Caco-2 (cell line): ENCODE results near the gene SLC6A20. TPM values are rescaled to one million over a fixed set of nuclear protein-coding genes. Genes with fewer than 3 reads are reported as not detected.

Source experiments
- BruUV-seq: library from RNA; stranded (reverse); fragments of 400-500 nt; replicated peaks from 2 replicates; lab custom pipeline; 2021; lab: Mats Ljungman, UMichigan
- CTCF ChIA-PET: fragments of 300-600 bp; sonication (Branson Sonifier 250); formaldehyde crosslinking; loops from one replicate; lab custom pipeline; 2022; ENCODE audit warnings: antibody characterized with exemption; lab: Charles Lee
- POLR2A ChIA-PET: fragments of 300-600 bp; sonication (Branson Sonifier 250); formaldehyde crosslinking; loops from one replicate; lab custom pipeline; 2022; ENCODE audit warnings: antibody characterized with exemption; lab: Charles Lee
- DNase-seq, 2 experiments: peaks; one replicate each; pipeline versions ENCODE4 v3.0.0 to v3.0.0-alpha.2; 2020 to 2022
- H3K27me3 ChIP-seq: replicated peaks from 2 replicates; pipeline ENCODE4 v1.6.0; 2011; ENCODE audit warnings: low read length; ENCODE audit not compliant: control insufficient read depth, insufficient read depth
- H3K36me3 ChIP-seq: 2 replicates; pipeline ENCODE4 v1.5.1; 2011; ENCODE audit warnings: low read length; ENCODE audit not compliant: control insufficient read depth, insufficient read depth
- H3K4me1 ChIP-seq: fragments of 250-450 bp; sonication (Bioruptor Pico); 2 replicates; pipeline ENCODE4 v1.5.1; 2020; ENCODE audit warnings: mild to moderate bottlenecking
- H3K4me3 ChIP-seq: 2 replicates; pipeline ENCODE4 v1.5.1; 2011; ENCODE audit warnings: low read depth, mild to moderate bottlenecking, control low read depth, low read length
- H3K9me3 ChIP-seq: fragments of 250-450 bp; sonication (Bioruptor Pico); 2 replicates; pipeline ENCODE4 v1.5.1; 2020; ENCODE audit warnings: mild to moderate bottlenecking, moderate library complexity
- H3K27ac Mint-ChIP-seq: one replicate; pipeline ENCODE4 v1.8.0; 2022; ENCODE audit warnings: mixed read lengths; ENCODE audit not compliant: unreplicated experiment
- H3K27me3 Mint-ChIP-seq: one replicate; pipeline ENCODE4 v1.8.0; 2022; ENCODE audit warnings: mixed read lengths; ENCODE audit not compliant: insufficient read depth, unreplicated experiment
- H3K36me3 Mint-ChIP-seq: one replicate; pipeline ENCODE4 v1.8.0; 2022; ENCODE audit warnings: mild to moderate bottlenecking, mixed read lengths; ENCODE audit not compliant: insufficient read depth, unreplicated experiment
- H3K4me1 Mint-ChIP-seq: one replicate; pipeline ENCODE4 v1.8.0; 2022; ENCODE audit warnings: low read depth, mixed read lengths; ENCODE audit not compliant: unreplicated experiment
- H3K4me3 Mint-ChIP-seq: one replicate; pipeline ENCODE4 v1.8.0; 2022; ENCODE audit warnings: mild to moderate bottlenecking, moderate library complexity, mixed read lengths; ENCODE audit not compliant: unreplicated experiment
- H3K9me3 Mint-ChIP-seq: one replicate; pipeline ENCODE4 v1.8.0; 2022; ENCODE audit warnings: mixed read lengths; ENCODE audit not compliant: unreplicated experiment
- intact Hi-C: fragments of 100-400 bp; cut with micrococcal nuclease; formaldehyde crosslinking; loops from one replicate; pipeline ENCODE4 v1.10.0; 2022; ENCODE audit not compliant: unreplicated experiment
- total RNA-seq: library from RNA; stranded (reverse); gene quantifications from 2 replicates; pipeline ENCODE4 v1.2.3, GENCODE V29; 2022
- TF ChIP-seq, protein P1 (sequence below), 2 experiments: fragments of 200-600 bp in 1 of 2; IDR thresholded peaks; 1 replicate in 1 of 2; 2 replicates in 1 of 2; pipeline versions ENCODE4 v1.5.1 to v1.8.0; 2011 to 2022; ENCODE audit warnings: antibody characterized with exemption in 1 of 2, control low read depth in 1 of 2, inconsistent platforms in 1 of 2, low read depth in 1 of 2, low read length in 1 of 2, mild to moderate bottlenecking in 1 of 2, moderate library complexity in 1 of 2; ENCODE audit not compliant: insufficient read depth in 1 of 2, severe bottlenecking in 1 of 2, unreplicated experiment in 1 of 2

SLC6A20 gene
- total RNA-seq, 1 experiment from 2014 or later = 0.39 TPM

- no peaks in the 10 kb centered on the region for H3K4me1 ChIP-seq
- no TSS peak for BruUV-seq
- CTCF ChIA-PET = interaction anchor here (0.8 kb wide), 1 partner anchor 66 kb away, joined by 3 read pairs; no protein-coding TSS in a partner anchor
- H3K27me3 Mint-ChIP-seq = no peaks in the 10 kb centered on the region
- H3K4me1 Mint-ChIP-seq = no peaks in the 10 kb centered on the region
- POLR2A ChIA-PET = no interaction called here
- TF ChIP-seq, protein P1, sequence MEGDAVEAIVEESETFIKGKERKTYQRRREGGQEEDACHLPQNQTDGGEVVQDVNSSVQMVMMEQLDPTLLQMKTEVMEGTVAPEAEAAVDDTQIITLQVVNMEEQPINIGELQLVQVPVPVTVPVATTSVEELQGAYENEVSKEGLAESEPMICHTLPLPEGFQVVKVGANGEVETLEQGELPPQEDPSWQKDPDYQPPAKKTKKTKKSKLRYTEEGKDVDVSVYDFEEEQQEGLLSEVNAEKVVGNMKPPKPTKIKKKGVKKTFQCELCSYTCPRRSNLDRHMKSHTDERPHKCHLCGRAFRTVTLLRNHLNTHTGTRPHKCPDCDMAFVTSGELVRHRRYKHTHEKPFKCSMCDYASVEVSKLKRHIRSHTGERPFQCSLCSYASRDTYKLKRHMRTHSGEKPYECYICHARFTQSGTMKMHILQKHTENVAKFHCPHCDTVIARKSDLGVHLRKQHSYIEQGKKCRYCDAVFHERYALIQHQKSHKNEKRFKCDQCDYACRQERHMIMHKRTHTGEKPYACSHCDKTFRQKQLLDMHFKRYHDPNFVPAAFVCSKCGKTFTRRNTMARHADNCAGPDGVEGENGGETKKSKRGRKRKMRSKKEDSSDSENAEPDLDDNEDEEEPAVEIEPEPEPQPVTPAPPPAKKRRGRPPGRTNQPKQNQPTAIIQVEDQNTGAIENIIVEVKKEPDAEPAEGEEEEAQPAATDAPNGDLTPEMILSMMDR (IDR thresholded peaks at IDR 0.05; ENCODE audit: insufficient read depth in 1 of 2, low read depth in 1 of 2, low read length in 1 of 2, severe bottlenecking in 1 of 2, unreplicated experiment in 1 of 2) = no peak
- intact Hi-C loops = no loop called here
- H3K27me3 ChIP-seq = no peaks in the 10 kb centered on the region
- H3K36me3 ChIP-seq = peaks cover 1% of the 10 kb centered on the region
- no peak overlapping the region for H3K4me3 Mint-ChIP-seq
- no peak for DNase-seq
- no peak overlapping the region for H3K27ac Mint-ChIP-seq
- peaks cover 9% of the 10 kb centered on the region for H3K36me3 Mint-ChIP-seq
- no peaks in the 10 kb centered on the region for H3K9me3 Mint-ChIP-seq
- no peaks in the 10 kb centered on the region for H3K9me3 ChIP-seq
- H3K4me3 ChIP-seq = no peak overlapping the region
These were observed 30.6 kb upstream of the SLC6A20 start for GRCh38 chr3:45826908-45827307.

DNA sequence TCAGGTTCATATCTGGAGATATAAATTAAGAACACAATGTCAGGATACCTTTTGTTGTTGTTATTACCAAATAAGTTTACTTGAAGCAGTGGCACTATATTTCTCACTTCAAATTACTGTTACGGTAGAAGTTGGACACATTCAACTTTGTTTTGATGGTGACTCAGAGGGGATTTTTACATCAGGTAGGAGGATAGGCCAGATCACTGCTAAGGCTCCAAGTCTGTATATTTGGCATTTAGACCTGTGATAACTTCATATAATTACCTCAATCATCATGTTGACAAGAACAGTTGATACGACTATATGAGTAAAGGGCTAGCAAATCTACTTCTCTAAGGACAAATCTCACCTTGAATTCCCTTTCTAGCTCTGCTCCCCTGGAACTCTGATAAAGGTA, 30.0 kb upstream of the SLC6A20 start:
- BruUV-seq = no TSS peak
- peaks cover 3% of the 10 kb centered on the region for H3K36me3 Mint-ChIP-seq

GRCh38 chr3:45821127-45821526, 24.8 kb upstream of the SLC6A20 start:
- Histone ChIP-seq H3K9me3 (peaks cover 9% of the 10 kb centered on the region; the same call in 1 of the 2 replicates), H3K36me3 (peaks cover 1% of the 10 kb centered on the region; the same call in 1 of the 2 replicates), H3K4me1 (peaks cover 26% of the 10 kb centered on the region), H3K27me3 (no peaks in the 10 kb centered on the region), H3K4me3 (no peak overlapping the region)
- peaks cover 9% of the 10 kb centered on the region for H3K4me1 Mint-ChIP-seq
- TF ChIP-seq, protein P1 (IDR thresholded peaks at IDR 0.05; ENCODE audit: insufficient read depth in 1 of 2, low read depth in 1 of 2, low read length in 1 of 2, severe bottlenecking in 1 of 2, unreplicated experiment in 1 of 2) = no peak
- H3K36me3 Mint-ChIP-seq = no peaks in the 10 kb centered on the region
- ChIA-PET POLR2A (no interaction called here), CTCF (no interaction called here)
- H3K27me3 Mint-ChIP-seq = no peaks in the 10 kb centered on the region
- no peak for DNase-seq
- no peak overlapping the region for H3K4me3 Mint-ChIP-seq
- H3K9me3 Mint-ChIP-seq = no peaks in the 10 kb centered on the region
- intact Hi-C loops = no loop called here
- no TSS peak for BruUV-seq
- no peak overlapping the region for H3K27ac Mint-ChIP-seq

More for the DNA sequence above, 30.0 kb upstream of the SLC6A20 start:
- intact Hi-C loops = no loop called here
- DNase-seq = no peak
- TF ChIP-seq, protein P1 (IDR thresholded peaks at IDR 0.05; ENCODE audit: insufficient read depth in 1 of 2, low read depth in 1 of 2, low read length in 1 of 2, severe bottlenecking in 1 of 2, unreplicated experiment in 1 of 2) = no peak
- Mint-ChIP-seq H3K27ac (no peak overlapping the region), H3K27me3 (no peaks in the 10 kb centered on the region), H3K4me3 (no peak overlapping the region), H3K9me3 (no peaks in the 10 kb centered on the region), H3K4me1 (no peaks in the 10 kb centered on the region)
- Histone ChIP-seq H3K4me3 (no peak overlapping the region), H3K9me3 (no peaks in the 10 kb centered on the region), H3K27me3 (no peaks in the 10 kb centered on the region), H3K4me1 (no peaks in the 10 kb centered on the region), H3K36me3 (peaks cover 1% of the 10 kb centered on the region)
- ChIA-PET POLR2A (no interaction called here), CTCF (no interaction called here)
